Measurements from ENCODE around the gene PUM1.
"Not testable (repeated sequence)": the region's sequence is repeated elsewhere in the genome, so short reads cannot be mapped to it uniquely, and the experiment has no call there.

Gene PUM1

DNA sequence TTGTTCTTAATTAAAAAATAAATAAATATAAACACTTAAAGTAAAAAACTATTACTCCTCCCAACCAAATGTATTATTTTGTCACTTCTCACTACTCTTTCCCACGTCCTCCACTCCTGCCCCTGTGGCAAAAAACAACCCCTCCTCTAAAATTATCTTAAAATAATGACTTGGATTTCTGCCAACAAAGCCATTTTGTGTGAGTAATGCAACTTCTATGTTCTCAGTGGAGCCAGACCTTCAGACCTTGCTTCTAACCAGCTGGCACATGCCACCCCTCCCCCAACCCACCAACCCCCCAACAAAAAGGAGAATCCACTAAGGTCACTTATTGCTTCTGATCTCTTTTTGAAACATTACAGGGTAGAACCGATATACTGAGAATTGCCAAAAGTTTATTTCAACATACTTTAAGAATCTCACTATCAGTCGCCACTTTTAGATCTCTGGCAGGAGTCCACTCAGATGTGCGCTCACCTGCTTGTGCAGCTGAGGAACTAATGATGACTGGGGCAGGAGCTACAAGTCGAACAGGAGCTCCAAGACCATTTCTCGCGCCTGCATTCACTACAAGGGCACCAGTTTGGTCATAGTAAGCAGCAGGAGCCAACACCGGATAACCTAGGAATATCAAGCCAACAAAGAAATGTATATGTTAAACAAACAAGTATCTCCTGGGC lies 98.7 kb downstream of the PUM1 start:
- no peak for DNase-seq (ENCODE audit: low read depth, low spot score)

DNA sequence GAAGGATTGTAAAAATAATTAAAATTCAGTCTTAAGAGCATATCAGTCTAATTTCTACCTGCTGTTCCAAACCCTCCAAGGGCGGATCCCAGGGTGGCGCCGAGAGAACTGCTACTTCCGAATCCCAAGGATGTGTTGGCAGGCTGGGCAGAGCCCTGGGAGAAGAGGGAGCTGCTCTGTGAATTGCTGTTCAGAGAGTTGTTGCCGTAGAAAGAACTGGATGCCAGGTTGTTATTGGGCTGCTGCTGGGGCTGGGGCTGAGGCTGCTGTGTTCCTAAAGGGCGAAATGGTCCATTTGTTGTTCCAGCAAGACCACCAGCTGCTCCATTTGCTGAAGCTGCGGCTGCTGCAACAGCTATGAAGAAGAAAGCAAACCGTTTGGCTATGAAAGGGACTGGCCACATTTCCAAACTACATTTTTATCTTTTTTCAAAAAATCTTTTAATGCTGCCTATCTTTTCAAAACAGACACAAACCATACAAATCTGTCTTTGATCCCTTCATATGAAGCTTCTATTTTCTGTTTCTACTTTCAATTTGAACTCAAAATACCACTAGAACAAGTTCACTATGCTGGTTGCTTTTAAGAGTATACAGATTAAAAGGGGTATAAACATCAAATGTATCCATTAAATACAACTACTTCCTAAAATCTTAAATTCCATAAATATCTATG lies 99.5 kb downstream of the PUM1 start:
- no peak for DNase-seq (ENCODE audit: low read depth, low spot score)

DNA sequence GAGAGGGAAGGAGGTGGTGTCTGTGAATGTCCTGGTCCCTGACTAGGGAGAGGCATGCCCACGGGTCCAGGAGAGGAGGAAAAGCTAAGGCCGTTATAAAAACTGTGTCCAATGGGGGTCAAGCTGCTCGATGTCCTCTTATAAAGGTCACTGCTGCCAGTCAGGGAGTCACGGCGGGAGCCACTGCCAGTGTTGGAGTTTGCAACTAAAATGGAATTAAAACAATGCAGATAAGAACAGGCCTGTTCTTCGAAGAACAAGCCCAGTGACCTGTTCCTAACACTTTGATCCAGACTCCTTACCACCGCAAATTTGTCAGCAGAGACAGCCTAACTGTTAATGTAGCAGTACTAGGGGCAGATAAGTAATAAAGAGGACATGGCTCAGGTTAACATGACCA lies 100.8 kb downstream of the PUM1 start:
- no peak for DNase-seq (ENCODE audit: low read depth, low spot score)

DNA sequence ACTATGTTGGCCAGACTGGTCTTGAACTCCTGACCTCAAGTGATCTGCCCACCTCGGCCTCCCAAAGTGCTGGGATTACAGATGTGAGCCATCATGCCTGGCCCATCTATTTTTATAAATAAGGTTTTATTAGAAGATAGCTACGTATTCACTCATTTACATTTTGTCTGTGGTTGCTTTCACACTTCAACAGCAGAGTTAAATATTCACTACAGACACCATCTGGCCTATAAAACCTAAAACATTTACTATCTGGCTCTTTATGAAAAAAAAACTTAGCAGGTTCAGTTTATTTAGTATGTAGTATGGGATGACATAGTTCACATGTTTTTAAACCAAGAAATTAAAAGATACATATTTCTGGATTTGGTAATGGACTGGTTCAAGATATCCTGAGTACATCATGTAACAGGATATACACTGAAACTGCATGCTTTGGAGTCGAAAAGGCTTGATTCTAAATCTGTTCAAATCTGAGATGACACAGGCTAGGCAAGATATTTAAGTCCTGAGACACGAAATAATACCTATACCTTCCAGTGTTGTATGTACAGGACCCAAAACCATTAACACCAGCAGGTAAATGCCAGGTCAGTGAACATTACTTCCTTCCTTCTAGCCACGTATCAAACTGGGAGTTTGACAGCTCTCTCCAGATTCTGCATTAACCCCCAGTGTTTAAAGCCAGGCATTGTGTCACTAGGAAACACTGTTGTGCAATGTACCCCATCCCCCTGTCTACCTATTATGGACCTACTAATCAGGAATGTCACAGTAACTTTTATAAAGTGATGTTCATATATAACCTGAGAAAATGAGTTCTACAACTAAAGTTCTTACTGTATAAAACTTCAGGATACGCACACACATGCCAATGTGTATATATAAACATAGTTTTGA lies 102.7 kb downstream of the PUM1 start:
- DNase-seq (ENCODE audit: low read depth, low spot score) = no peak

DNA sequence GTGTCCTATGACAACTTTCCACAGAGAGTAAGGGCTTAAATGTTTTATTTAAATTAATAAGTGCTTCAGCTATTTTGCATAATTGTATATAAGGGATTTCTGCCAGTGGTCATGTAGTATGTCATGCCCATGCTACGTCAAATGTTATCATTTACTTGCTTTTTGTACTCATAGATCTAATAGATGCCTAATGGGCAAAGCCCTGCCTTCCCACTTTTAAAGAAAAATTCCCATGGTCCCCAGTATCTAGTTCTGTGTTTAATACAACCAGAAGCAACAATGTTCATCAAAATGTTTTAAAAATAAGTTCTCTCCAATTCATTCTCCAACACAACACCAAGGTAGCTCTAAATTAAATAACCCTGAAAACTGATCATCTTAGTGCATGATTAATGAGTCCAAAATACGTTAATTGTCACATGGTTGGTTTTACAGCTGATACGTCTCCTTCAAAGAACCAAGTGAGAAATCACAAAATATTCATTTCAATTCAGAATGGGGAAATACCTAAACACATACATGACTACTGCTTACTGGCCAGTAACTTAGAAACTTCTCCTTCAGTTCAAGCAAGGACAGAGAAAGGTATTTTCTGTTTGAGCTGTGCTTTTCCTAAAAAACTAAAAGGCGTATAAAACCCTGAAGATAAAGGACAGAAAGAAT lies 107.8 kb downstream of the PUM1 start:
- no peak for DNase-seq (ENCODE audit: low read depth, low spot score)

DNA sequence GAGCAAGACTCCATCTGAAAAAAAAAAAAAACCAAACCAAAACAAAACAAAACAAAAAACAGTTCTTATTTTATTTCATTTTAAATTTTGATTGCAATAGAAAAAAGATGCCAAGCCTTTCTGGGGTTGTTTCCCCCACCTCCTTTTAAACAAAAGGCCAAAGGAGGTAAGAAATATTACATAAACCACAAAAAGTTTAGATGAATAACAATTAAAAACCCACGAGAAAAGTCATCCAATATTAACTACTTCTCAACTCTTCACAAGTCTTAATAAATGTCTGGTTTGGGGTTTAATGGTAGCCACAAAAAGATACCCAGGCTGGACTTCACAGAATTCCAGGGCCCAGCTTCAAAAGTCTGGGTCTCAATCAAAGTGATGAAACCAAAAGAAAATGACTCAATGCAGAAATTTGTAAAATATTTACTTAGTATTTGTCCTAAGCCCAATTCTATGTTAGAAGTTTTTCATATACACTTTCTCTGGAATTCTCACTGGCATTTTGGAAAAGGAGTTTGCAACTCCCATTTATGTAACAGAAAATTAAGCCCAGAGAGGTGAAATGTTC lies 110.0 kb downstream of the PUM1 start:
- no peak for DNase-seq (ENCODE audit: low read depth, low spot score)

DNA sequence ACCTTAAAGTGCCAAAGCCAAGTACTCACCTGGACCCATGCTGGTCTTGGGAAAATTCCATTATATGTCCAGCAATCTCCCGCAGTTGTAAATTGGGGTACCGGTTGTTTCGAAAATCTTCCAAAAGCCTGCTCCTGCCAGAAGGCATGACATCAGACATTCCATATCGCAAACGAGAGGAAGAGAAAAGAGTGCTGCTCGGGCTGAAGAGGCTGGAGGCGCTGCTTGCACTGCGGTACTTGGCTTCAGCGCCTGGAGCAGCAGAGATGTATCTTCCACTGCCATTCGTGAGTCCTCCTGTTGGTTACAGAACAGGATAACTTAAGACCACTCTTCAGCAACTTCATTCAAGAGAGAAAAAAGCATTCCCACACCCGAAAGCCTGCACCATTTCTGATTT lies 111.8 kb downstream of the PUM1 start:
- no peak for DNase-seq (ENCODE audit: low read depth, low spot score)

DNA sequence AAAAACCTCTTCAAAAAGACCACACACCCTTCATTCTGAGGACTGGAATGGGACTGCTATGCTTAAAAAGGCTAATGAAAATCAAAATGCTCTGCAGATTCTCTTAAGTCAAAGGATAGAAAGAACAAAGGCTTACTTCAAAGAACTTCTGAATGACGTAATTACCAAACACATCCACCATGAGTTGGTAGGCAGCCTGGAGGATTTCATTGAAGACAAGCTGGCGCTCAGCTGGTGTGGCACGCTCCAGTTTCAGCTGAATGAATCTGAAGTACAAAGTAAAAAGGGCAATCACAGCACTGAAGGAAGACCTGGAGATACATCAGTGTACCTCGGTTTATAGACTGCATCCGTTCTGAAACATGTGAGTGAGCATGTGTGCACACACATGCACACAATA lies 113.4 kb downstream of the PUM1 start:
- DNase-seq (ENCODE audit: low read depth, low spot score) = no peak

DNA sequence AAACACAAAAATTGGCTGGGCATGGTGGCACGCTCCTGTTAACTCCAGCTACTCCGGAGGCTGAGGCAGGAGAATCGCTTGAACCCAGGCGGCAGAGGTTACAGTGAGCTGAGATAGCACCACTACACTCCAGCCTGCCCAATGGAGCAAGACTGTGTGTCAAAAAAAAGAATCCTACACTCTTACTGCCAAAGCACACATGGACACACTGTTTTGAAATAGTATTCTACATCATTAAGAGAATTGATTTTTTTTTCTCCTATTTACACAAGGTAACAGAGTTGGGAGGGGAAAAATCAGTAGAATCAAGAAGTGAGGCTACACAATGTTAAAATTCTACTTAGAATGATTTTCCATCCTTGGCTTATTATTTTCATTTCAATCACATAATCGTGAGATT lies 114.8 kb downstream of the PUM1 start:
- no peak for DNase-seq (ENCODE audit: low read depth, low spot score)

DNA sequence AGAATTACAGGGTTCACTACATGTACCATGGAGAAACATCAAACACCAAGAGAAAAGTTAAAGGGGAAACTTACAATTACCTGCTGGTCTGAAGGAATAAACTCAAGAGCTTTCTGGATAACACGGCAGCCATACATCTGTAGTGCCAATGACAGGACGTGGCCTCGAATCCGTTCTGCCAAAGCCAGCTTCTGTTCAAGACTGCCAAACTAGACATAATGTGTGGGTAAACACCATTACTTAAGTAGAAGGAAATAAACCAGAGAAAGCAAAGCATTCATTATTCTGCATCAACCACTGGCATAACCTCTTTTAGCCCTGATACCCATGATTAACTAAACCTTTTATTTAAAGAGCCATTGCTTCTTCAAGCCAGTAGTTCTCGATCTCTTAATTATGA lies 115.5 kb downstream of the PUM1 start:
- DNase-seq (ENCODE audit: low read depth, low spot score) = no peak

DNA sequence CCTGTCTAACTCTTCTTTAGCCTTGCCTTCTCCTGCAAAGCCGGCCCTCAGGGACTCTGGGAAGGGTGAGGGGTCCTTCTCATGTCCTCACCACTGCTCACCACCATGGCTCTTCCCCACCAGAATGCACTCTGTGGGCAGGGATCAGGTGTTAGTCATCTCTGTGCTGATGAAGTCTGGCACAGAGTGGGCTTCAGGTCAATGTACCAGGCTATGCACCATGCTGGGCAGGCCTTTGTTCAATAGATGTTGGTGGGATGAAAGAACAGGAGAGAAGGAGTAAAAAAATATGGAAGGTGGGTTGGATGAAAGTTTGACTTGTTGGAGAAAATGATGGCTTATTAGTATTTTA lies 116.1 kb downstream of the PUM1 start:
- DNase-seq (ENCODE audit: low read depth, low spot score) = not testable (repeated sequence)

DNA sequence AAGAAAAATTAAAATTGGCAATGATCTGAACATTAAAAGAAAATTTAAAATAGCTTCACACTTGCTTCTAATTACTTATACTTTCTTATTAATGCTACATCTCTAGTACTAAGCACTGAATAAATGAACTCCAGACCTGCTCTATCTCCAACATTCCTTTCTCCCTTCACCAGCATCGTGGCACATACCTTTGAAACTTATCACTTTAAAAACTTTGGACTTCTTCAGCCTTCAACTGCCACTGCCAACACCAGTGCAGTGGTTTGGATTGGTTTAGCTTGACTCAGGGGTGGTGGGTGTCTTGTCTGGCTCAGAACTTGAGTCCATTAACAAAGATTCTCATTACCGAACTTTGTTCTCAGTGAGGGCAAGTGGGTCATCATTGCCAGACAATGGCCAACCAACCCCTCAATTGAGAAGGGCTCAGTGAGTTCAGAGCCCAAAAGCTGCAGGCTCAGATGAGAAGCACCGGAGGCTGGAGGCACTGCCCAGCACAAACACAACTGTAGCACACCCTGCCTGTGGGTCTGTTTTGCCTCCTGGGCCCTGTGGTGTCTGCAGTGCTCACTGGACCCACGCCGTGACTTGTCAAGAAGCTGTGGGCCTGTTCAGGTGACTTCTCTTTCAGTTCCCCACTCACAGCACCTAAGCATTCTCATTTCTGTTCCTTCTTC lies 116.6 kb downstream of the PUM1 start:
- DNase-seq (ENCODE audit: low read depth, low spot score) = not testable (repeated sequence)

DNA sequence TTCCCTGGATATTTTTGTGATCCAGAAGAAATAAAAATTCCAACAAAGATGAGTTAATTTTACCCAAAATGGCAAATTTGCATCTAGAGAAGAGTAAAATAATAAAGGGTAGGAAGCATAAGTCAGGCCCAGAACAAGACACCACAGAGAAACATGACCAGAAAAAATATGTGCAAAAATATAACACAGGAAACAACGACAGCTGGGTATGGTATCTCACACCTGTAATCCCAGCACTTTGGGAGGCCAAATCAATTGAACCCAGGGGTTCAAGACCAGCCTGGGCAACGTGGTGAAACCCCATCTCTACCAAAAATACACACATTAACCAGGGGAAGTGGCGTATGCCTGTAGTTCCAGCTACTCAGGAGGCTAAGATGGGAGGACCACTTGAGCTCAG lies 117.2 kb downstream of the PUM1 start:
- DNase-seq (ENCODE audit: low read depth, low spot score) = no peak

DNA sequence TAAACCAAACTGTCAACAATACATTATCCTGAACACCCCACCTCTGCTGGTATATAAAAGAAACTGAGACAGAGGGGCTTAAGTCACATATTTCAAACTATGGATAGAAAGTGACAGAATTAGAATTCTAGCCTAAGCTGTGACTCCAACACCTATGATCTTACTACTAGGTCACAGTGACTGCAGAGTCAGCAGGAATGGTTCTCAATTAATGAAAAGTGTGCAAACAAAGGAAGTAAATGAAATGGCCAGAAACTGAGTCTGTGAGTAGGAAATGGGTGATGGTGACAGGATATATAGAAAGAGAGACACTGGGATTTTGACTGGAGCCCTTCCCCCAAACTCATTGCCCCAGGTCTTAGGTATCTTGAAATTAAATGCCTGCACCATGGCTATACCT lies 118.3 kb downstream of the PUM1 start:
- DNase-seq (ENCODE audit: low read depth, low spot score) = no peak

DNA sequence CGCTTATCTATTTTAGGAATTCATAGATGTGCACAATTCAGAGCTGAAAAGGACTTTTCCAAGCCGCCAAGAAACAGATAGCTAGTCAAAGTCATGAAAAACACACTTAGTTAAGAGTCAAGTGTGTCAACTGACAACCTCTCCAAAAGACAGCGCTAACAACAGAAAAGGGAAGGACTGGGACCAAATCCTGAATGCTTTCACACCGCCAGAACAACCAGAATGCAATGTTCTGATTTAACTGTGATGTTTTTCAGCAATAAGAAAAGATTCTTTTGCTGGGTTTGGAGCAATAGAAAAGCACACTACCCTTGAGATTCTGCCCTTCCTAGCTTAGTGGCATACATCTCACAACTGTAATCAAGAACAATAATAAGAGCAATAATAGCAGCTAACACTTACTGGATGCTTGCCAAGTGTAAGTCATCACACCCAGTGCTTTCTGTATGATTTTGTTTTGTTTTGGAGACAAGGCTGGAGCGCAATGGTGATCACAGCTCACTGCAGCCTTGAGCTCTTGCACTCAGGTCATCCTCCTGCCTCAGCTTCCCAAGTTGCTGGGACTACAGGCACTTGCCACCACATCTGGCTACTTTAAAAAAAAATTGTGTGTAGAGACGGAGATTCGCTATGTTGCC lies 123.1 kb downstream of the PUM1 start:
- DNase-seq (ENCODE audit: low read depth, low spot score) = no peak

DNA sequence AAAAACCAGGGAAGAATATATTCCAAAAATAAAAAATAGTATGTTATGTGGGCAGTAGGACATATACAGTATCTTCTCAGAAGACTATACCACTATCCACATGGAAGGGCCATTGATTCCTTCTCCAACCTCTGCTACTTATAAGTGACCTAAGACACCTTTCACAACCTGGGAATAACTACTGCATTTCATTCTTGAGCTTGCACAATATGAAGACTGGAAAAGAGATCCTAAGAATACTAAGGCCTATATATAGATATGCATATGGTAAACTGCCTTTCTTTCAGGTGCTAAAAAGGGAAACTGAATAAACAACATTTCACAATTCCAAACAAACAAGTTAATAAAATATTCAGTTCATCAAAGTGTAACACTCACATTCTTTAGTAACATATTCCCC lies 125.0 kb downstream of the PUM1 start:
- no peak for DNase-seq (ENCODE audit: low read depth, low spot score)

DNA sequence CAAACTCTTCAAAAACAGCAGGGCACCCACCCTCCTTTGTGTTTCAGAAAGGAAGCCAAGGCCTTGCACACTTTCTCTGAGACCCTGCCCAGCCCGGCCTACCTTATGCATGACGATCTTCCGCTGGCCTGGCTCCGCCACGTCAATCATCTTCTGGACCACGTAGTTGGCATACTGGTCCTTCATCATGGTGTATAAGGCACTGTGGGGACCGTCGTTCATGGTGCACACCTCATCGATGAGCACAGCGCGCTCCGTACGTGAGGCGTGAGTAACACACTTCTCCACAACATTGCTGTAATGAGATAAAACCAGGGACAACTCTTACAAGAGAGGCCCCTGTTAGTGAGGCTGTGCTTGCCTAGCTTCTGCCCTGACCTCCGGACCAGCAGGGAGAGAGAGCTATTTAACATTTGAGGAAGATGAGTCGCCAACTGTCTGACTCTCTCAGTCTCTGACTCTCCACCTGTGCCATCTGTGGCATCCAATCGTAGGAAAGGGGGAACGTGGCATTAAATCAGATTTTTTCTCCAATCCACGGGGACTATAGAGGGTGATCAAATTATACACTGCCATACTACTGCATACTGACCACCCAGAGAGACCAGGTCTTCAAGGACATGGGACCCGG lies 128.9 kb downstream of the PUM1 start:
- no peak for DNase-seq (ENCODE audit: low read depth, low spot score)

DNA sequence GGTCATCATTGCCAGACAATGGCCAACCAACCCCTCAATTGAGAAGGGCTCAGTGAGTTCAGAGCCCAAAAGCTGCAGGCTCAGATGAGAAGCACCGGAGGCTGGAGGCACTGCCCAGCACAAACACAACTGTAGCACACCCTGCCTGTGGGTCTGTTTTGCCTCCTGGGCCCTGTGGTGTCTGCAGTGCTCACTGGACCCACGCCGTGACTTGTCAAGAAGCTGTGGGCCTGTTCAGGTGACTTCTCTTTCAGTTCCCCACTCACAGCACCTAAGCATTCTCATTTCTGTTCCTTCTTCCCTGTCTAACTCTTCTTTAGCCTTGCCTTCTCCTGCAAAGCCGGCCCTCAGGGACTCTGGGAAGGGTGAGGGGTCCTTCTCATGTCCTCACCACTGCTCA lies 129.8 kb downstream of the PUM1 start:
- not testable (repeated sequence) for DNase-seq (ENCODE audit: low read depth, low spot score)

DNA sequence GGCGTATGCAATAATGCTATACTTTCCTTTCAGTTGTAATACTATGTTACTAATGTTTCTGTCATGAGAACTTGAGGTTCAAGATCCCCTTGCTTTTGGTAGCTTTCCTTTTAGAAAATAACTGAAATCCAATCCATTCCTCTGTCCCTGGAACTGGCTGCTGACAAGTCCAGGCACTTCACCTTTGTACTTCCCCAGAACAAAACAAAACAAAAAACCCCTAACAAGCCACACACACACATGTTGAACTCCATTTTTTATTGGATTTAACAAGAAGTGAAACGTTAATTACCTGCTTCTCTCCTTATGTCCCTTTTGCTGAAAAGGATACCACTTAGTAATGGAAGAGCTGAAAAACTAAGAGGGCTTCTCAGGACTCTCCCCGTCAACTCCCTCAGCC lies 130.9 kb downstream of the PUM1 start:
- no peak for DNase-seq (ENCODE audit: low read depth, low spot score)

DNA sequence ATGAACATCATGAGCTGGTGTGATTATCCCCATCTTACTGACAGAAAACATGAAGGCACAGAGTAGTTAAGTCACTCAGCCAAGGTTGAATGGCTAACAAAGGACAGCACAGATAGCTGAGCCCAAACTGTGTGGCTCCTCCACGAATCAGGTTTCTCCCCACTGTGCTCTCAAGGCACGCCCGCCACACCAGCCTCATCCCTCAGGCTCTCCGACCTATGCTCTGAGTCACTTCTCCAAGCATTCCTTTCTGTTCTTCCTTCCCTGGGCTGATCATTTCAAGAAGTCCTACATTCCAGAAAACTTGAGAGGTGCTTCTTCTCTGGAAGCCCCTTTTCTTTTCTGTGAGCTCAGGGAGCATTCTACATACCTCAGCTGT lies 131.7 kb downstream of the PUM1 start:
- DNase-seq (ENCODE audit: low read depth, low spot score) = peak; percentile 76

Data from ELF-1 (cell line).